GM11168 (cell line): ENCODE measurements around the gene ARL16.

Source experiments
- in situ Hi-C: fragments of 300-500 bp; cut with MboI; formaldehyde crosslinking; loops from one replicate; pipeline ENCODE4 v1.12.0; 2022; ENCODE audit warnings: low sequenced_read_pairs; ENCODE audit not compliant: unreplicated experiment

Gene ARL16

DNA sequence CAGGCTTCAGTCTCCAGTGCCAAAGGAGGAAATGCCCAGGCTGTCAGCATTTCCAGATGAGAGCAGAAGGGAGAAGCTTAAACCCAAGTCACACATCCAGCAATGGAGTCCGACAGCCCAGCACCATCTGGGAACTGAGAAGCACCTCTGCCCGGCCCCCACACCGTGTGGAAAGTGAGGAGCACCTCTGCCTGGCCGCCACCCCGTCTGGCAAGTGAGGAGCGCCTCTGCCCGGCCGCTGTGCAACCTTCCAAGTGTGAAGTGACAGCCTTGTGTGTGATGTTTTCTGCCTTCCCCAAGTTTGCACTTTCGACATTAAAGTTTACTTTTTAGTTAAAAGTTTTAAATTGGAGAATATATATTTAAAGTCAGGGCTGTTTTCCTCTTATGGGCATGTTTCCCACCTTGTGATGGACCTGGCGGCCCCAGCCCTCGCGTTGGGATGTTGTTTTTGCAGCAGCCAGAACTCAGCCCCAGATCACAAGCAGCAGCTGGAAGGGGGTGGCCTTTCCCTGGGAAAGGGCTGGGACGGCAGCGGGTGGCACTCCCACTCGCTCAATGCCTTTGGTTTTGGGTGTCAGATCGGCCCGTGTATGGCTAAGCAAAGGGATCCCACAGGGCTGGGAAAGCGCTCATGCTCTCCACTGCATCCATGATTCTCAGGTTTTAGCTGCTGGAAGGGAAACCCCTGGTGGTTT, 9.9 kb downstream of the ARL16 start:
- in situ Hi-C loops: no loop called here

DNA sequence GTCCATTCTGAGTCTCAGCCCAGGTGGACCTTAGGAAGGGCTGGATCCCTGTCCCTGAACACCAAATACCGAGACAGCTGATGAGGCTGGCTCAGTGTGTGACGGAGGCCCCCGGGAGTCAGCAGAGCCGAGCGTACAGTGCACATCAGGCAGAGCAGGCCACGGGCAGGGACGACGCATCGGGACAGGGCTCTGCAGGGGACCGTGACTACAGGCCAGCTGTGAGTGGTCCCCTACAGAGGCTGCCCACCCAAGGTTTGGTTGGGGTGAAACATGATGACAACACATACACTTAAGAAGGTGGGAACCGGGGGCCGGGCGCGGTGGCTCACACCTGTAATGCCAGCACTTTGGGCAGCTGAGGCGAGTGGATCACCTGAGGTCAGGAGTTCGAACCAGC, 10.6 kb downstream of the ARL16 start:
- in situ Hi-C loops: no loop called here

DNA sequence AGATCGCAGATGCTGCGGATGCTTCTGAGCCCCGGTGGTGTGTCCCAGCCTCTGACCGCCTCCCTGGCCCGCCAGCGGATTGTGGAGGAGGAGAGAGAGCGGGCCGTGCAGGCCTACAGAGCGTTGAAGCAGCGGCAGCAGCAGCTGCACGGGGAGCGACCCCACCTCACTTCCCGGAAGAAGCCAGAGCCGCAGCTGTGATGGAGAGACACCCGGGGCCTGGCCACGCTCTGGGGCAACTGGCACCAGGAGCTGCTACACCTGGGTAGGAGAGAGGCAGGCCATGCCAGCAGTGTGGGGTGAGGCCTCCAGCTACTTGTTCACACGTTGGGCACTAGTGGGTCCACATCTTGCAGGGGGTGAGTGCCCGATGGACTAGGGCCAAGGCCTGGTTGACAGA, 11.1 kb downstream of the ARL16 start:
- in situ Hi-C loops: no loop called here

DNA sequence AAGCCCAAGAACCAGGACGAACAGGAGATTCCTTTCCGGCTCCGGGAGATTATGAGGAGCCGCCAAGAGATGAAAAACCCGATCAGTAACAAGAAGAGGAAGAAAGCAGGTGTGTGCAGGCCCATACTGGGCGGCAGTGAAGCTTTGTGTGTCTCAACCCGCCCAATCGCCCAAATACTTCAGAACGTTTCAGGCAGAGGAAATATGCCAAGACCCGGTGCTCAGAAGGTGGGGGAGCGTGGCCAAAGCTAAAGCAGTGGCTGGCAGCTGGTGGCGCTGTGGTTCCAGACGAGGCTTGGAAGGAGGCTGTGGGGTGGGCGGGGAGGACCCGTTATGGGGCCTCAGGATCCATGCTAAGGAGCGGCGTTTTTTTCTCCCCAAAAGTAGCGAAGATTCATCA, 15.8 kb downstream of the ARL16 start:
- in situ Hi-C loops: no loop called here

DNA sequence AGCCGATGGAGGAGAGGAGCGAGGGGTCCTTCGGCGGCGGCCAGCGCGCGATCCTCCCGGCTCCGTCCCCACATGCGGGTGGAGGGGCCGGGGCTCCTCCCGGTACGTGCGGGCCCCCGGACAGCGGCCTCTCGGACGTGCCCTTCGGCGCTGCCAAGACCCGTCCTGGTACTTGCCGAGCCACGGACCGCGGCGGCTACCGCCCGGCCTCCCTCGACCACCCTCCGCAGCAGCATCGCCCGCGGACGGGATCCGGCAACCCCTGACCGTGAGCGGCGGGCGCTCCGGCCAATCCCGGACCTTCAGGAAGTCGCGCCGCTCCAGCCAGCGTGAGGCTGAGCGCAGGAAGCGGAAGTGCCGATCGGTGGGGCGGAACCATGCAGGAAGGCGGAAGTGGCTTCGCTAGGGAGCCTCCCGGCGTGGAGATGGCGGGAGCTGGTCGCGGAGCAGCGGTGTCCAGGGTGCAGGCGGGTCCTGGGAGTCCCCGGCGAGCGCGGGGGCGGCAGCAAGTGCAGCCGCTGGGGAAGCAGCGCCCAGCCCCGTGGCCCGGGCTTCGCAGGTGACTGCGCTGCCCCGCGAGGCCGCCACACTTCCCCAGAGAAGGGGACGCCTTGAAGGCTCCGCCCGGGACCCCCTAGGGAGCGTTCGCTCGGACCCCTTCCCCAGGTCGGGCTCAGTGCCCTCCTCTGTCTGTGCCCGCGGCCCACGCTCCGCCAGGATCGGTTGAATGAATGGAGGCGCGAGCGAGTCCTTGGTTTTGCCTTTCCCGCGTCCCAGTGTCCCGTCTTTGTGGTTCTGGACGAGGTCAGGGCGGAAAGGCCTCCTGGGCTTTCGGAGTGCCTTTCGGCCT, 17.0 kb downstream of the ARL16 start, which contains the start of the genes CCDC137 and OXLD1:
TSS of gene CCDC137 (plus strand) at position 396 of the 850 bp plus-strand sequence. CDS start at position 426, 30 bp downstream.
TSS of gene OXLD1 (minus strand) at position 264 of the 850 bp plus-strand sequence. CDS start at position 236, 28 bp downstream.
- in situ Hi-C loops: no loop called here

DNA sequence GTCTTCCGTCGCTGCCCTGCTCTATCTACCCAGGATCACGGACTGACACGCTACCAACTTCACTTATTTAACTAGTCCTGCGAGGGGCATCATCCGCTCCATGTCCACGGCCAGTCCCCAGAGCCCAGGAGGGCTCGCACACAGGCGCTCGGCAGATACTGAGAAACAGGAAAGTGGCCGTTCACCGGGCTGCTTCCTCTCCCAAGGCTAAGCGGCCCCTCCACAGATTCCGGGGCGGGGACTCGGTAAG, 17.6 kb downstream of the ARL16 start:
- in situ Hi-C loops: no loop called here

DNA sequence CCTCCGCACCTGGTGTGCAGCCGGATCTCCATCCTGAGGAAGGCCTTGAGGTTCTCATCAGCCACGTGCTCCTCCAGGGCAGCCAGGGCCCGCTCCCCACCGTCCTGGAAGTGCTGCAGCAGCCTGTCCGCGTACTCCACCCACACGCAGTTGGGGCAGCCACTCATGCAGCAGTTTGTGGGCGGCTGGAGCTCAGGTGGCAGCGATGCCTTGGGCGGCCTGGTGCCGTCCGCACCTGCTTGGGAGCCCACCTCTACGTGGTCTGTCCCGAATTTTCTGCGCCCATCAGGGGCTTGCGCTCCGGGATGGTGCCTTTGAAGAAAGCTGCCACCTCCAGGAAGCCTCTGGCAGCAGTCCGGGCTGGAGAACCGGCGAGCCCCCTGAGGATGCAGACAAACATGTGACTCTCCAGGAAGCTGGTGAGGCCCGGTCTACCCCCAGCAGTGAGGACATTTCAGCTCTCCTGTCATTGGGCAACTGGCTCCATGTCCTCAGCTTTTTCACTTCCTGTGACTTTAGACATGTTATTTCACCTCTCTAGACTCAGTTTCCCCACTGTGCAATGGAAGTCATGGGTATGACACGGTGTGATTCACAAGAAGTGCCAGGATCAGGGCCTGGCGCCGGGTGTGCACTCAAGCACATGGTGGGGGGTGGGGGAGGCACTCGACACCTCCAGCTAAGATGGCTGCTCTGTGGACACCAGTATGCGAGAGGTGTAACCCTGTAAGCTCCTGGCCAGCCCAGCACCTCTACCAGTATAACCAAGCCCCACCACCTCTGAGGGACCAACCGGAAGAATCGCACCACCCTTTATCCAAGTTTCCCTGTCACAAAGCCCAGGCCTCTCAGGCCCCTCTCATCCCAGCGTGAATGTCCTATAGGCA, 18.1 kb downstream of the ARL16 start:
- in situ Hi-C loops: no loop called here

DNA sequence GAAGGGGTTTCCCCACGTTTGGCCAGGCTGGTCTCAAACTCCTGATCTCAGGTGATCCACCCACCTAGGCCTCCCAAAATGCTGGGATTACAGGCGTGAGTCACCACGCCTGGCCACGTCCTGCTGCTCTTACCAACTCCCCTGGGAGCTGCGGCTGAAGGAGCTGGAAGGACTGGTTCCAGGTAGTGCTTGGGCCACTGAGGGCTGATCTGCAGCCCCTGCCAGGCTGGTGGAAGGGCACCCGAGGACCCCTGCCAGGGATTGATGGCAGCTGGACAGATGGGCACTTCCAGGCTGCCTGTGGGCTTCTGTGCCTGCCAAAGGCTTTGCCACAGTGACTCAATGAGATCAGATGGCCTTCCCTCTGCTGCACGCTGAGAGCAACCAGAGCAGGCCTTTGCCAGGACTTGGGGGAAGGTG, 19.5 kb downstream of the ARL16 start:
- in situ Hi-C loops: no loop called here

DNA sequence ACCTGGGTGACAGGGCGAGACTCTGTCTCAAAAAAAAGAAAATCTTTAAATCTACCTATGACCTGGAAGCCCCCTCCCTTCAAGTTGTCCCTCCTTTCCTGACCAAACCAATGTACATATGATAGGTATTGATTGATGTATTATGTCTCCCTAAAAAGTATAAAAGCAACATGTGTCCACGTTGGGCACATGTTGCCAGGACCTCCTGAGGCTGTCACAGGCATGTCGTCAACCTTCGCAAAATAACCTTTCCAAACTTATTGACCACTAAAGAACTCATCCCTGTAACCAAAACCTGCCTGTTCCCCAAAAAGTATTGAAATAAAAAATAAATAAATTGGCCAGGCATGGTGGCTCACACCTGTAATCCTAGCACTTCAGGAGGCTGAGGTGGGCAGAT, 21.6 kb downstream of the ARL16 start:
- in situ Hi-C loops: no loop called here

DNA sequence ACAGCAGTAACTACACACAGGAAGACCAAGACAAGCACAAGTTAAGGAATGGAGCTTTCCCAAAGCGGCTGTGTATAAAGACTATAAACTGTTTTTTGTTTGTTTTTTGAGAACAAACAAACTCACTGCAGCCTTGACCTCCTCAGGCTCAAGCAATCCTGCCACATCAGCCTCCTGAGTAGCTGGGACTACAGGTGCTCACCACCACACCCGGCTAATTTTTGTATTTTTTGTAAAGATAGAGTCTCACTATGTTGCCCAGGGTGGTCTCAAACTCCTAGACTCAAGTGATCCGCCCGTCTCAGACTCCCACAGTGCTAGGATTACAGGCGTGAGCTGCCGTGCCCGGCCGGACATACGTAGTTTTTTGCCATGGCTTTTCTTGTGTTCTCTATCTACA, 23.2 kb downstream of the ARL16 start:
- in situ Hi-C loops: no loop called here

DNA sequence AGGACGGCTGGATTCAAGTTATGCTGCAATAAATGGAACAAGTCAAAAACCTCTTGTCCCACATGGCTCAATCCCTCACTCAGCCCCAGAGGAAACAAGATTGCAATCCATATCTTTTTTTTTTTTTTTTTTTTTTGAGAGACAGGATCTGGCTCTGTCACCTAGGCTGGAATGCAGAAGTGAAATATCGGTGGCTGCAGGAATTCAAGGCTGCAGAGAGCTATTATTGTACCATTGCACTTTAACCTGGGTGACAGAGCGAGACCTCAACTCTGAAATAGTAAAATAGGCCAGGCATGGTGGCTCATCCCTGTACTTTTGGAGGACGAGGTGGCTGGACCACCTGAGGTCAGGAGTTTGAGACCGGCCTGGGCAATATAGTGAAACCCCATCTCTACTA, 24.6 kb downstream of the ARL16 start:
- in situ Hi-C loops: no loop called here

DNA sequence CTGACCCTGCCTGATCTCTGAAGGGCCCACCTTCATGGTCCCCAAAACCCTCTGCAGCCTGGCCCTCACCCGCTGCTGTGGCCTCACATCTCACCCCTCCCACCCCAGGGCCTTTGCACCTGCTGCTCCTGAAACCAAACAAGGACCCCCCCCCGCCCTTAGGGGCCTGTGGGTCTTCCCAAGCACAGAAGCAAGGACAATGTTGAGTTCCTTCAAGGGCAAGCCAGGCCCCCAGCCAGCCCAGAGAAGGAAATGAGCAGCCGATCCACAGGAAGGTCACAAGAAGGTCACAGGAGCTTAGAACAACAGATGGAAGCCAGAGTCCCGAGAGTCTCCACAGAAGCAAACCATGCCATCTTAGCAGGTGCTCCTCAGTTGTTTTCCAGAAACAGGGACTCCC, 26.8 kb downstream of the ARL16 start:
- in situ Hi-C loops: no loop called here

DNA sequence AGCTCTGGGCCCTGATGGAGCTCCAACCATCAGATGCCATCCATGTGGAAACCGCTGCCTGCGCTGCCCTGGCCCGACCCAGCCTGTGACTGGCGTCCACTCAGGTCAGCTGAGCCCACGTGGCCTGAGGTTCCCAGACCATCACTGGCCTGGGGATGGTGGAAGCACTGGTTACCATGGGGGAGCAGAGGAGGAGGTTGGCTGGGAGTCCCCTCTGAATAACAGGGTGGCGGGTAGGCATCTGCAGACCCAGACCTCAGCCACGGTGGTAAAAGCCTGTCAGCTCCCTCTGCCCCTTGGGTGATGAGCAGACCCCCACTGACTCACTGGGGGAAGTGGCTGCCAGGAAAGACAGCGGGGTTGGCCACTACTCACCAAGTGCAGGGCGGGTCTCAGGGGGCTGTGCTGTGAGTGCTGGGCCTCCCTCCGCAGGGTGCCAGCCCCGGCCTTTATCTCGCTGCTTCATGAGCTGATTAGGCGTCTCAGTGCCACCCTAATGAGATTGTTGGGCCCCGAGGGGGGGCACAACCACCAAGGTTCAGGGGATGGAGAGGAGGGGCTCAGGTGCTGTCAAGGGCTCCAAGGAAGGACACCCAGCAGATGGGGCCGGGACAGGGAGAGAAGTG, 27.4 kb downstream of the ARL16 start, which contains the start of gene PDE6G:
TSS of gene PDE6G (minus strand) at position 425 of the 626 bp plus-strand sequence. CDS start 3,237 bp downstream, outside the sequence.
- in situ Hi-C loops: no loop called here

DNA sequence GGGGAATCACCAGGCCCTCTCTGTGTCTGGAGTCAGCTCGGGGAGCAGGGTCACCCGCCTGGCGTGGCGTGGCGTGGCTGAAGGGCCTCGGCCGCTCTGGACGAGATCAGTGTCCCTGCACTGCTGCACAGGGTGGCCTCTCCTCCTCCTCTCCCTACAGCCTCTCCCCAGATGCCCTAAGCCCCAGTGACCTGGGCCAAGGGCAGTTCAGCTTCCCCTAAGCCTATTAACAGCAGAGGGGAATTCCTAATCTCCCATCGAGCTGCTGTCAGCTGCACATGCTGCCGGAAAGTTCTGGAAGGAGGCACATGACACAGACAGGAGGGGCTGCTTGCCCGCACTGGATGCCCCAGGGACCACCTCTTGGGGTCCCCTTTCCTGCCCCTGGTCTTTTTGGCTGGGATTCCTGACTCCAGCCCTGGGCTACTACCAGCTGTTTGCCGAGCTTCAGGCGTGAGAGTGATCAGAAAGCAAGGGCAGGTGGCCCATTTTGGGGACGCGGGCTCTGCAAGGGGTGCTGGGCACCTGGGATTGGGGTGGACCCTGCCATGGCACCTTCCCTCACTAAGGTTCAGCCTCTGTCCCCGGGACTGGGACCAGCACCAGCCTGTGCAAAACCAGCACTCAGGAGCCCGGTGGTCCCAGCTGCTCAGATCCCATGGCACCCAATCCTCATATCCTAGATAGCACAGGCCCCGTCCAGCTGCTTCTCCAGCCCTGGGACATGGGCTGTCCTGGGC, 28.0 kb downstream of the ARL16 start:
- in situ Hi-C loops: no loop called here

DNA sequence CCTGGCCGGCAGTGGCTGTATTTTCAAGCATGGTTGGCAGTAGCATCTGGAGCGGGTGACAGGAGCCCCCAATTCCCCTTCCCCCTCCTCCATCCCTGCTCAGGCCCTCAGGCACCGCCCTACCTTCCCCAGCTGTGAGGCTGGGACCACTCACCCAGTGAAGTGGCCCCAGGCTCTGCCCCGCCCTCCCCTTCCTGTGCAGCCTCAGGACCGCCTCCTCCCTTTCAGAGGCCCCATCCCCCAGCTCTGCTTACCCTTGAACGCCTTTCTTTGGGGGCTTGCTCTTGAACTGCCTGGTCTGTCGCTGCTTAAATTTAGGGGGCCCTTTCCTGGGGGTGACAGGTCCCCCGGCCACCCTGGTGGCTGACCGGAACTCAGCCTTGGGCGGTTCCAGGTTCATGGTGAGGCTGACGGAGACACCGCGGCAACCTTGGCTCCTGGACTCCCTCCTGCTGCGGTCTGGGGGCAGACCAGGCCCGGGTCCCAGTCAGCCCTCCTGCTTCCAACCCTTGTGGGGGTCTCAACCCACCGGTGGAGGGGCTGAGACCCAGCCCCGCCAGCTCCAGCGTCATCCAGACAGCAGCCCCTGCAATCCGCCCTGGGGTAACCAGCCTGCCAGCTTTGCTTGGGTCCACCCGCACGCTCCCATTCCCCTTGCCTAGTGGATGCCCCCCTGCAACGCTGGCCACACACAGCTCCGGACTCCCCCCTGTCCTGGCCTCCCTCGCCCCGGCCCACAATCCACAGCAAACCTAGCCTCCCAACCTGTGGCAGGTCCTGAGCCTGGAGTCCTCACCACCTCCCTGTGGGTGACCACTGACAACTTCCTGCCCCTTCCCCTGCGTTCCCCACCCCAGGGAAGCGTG, 30.5 kb downstream of the ARL16 start:
- in situ Hi-C loops: no loop called here

DNA sequence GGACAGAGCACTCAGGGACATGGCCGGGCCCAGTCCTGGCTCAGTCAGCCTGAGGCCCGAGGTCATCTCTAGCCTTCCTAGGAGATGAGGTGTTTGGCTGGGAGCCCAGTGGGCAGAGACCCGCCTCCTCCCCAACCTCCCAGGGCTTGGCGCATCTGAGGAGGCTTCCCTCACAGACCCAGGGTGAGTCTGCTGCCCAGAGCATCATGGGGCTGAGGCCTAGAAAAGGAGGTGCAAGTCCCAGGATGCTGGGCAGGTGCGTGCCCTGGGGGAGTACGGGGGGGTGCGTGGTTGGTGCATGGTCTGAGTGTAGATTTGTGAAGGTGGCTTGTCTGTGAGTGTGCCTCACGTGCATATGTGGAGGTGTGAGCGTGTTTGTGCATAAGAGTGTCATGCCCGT, 31.9 kb downstream of the ARL16 start:
- in situ Hi-C loops: no loop called here

DNA sequence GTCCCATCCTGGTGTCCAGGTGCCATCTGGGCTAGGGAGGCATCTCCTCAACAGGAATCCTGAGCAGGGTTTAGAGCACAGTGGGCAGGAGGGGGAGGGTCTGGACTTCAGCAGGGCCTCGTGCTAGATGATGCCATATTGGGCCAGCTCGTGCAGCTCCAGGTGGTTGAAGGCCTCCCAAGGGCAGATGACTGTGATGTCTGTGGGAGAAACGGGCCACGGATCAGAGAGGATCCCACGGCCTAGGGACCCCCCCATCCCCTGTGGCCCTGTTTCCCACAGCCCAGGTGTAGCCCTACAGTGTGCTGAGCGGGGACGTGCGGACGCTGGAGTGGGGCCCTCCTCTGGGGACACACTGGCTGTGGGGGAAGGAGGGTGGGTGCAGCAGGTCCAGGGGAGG, 32.6 kb downstream of the ARL16 start:
- in situ Hi-C loops: no loop called here

DNA sequence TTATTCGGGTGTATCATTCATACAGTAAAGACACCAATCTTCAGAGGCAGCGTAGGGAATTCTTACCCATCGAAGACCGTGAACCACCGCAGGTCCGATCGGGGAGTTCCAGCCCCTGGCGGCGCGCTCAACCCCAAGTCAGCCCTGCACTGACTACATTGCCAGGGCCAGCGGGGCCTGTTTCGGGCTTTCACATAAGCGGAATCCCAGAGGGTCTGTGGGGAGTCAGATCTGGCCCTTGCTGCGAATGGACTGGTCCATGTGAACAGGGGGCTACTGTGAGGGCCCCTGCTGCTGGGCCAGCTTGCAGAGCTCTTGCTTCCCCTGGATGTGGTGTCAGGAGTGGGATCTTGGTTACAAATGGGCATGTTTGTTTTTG, 34.9 kb downstream of the ARL16 start:
- in situ Hi-C loops: no loop called here
